GM19324 (cell line): ENCODE data around the gene FZD10.

ENCODE experiments used
- ATAC-seq: cut with Tn5 transposase; IDR thresholded peaks from one replicate; pipeline ENCODE4 v1.9.1; 2021; ENCODE audit warnings: mild to moderate bottlenecking, moderate library complexity; ENCODE audit not compliant: unreplicated experiment, low FRiP score

FZD10 gene

GRCh38 chr12:130177635-130178242, 15.5 kb downstream of the FZD10 start:
- no peak for ATAC-seq

GRCh38 chr12:130178282-130178681, 16.0 kb downstream of the FZD10 start:
- no peak for ATAC-seq

GRCh38 chr12:130179191-130179590, 16.9 kb downstream of the FZD10 start:
- ATAC-seq: no peak

- no peak for ATAC-seq
Observed at GRCh38 chr12:130179621-130180020, 17.4 kb downstream of the FZD10 start.

GRCh38 chr12:130181211-130181610, 18.9 kb downstream of the FZD10 start:
- no peak for ATAC-seq

- ATAC-seq: no peak
Observed at GRCh38 chr12:130183585-130184370, 21.5 kb downstream of the FZD10 start.

- no peak for ATAC-seq
Observed at GRCh38 chr12:130184404-130185090, 22.3 kb downstream of the FZD10 start.

- no peak for ATAC-seq
Observed at GRCh38 chr12:130185455-130186391, 23.5 kb downstream of the FZD10 start.

- ATAC-seq: no peak
Observed at GRCh38 chr12:130186651-130187268, 24.5 kb downstream of the FZD10 start.

- no peak for ATAC-seq
Observed at GRCh38 chr12:130192642-130193345, 30.5 kb downstream of the FZD10 start.

GRCh38 chr12:130194154-130194553, 31.9 kb downstream of the FZD10 start:
- no peak for ATAC-seq

- no peak for ATAC-seq
Observed at GRCh38 chr12:130195369-130195768, 33.1 kb downstream of the FZD10 start.

GRCh38 chr12:130195776-130196175, 33.5 kb downstream of the FZD10 start:
- no peak for ATAC-seq

- ATAC-seq: no peak
Observed at GRCh38 chr12:130196827-130197226, 34.6 kb downstream of the FZD10 start.

GRCh38 chr12:130198026-130198662, 35.9 kb downstream of the FZD10 start:
- no peak for ATAC-seq

GRCh38 chr12:130198663-130199060, 36.4 kb downstream of the FZD10 start:
- ATAC-seq: no peak

- no peak for ATAC-seq
Observed at GRCh38 chr12:130199581-130200390, 37.5 kb downstream of the FZD10 start.

GRCh38 chr12:130200445-130200844, 38.2 kb downstream of the FZD10 start:
- no peak for ATAC-seq
